Measurements from ENCODE around the gene SLC4A7.

DNA sequence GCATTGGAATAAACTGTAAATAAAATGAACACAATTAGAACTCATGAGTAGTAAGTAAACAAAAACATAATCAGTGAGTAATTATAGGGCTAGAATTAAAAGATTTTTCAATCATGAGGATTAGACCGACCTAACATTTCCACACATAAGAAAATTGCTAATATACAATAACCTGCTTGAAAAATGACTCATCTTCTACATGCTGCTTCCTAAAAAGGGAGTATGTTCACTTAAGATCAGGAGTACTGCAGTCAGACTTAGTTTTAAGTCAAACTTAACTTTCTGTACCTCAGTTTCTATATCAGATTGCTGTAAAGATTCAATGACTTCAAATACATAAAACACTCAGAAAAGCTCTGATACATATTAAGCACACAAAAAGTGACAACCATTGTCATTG is 92.4 kb downstream of the SLC4A7 start:
- TF ChIP-seq, protein P1, sequence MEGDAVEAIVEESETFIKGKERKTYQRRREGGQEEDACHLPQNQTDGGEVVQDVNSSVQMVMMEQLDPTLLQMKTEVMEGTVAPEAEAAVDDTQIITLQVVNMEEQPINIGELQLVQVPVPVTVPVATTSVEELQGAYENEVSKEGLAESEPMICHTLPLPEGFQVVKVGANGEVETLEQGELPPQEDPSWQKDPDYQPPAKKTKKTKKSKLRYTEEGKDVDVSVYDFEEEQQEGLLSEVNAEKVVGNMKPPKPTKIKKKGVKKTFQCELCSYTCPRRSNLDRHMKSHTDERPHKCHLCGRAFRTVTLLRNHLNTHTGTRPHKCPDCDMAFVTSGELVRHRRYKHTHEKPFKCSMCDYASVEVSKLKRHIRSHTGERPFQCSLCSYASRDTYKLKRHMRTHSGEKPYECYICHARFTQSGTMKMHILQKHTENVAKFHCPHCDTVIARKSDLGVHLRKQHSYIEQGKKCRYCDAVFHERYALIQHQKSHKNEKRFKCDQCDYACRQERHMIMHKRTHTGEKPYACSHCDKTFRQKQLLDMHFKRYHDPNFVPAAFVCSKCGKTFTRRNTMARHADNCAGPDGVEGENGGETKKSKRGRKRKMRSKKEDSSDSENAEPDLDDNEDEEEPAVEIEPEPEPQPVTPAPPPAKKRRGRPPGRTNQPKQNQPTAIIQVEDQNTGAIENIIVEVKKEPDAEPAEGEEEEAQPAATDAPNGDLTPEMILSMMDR (IDR thresholded peaks at IDR 0.05; ENCODE audit: extremely low read depth in 1 of 2, insufficient read depth in 1 of 2, low read depth in 1 of 2, low read length in 2 of 2): no peak
- TF ChIP-seq POLR2A (IDR thresholded peaks at IDR 0.05; ENCODE audit: low read depth, low read length) (no peak), EZH2 (IDR thresholded peaks at IDR 0.05; ENCODE audit: borderline replicate concordance, low read depth, low read length, severe bottlenecking) (no peak)

Data from endothelial cell of umbilical vein (primary cell).